Measurements from ENCODE around the gene CADM2. TPM values are rescaled to one million over a fixed set of nuclear protein-coding genes. Genes with fewer than 3 reads are reported as not detected.
"Not testable (repeated sequence)": the region's sequence is repeated elsewhere in the genome, so short reads cannot be mapped to it uniquely, and the experiment has no call there.

The CADM2 gene
- total RNA-seq, 1 experiment from 2014 or later = not detected

GRCh38 chr3:85077018-85077417 is 118.2 kb downstream of the CADM2 start:
- no peak for DNase-seq (ENCODE audit: low spot score)

- no peak for DNase-seq (ENCODE audit: low spot score)
Measured at GRCh38 chr3:85081191-85081906, 122.6 kb downstream of the CADM2 start.

- no peak for DNase-seq (ENCODE audit: low spot score)
Measured at GRCh38 chr3:85090495-85090894, 131.7 kb downstream of the CADM2 start.

- DNase-seq (ENCODE audit: low spot score) = no peak
Measured at GRCh38 chr3:85100316-85100715, 141.5 kb downstream of the CADM2 start.

- no peak for DNase-seq (ENCODE audit: low spot score)
Measured at GRCh38 chr3:85102781-85103180, 144.0 kb downstream of the CADM2 start.

GRCh38 chr3:85110393-85110792 is 151.6 kb downstream of the CADM2 start:
- no peak for DNase-seq (ENCODE audit: low spot score)

GRCh38 chr3:85120879-85121278 is 162.1 kb downstream of the CADM2 start:
- no peak for DNase-seq (ENCODE audit: low spot score)

GRCh38 chr3:85132864-85133263 is 174.1 kb downstream of the CADM2 start:
- DNase-seq (ENCODE audit: low spot score) = not testable (repeated sequence)

GRCh38 chr3:85133691-85134420 is 175.1 kb downstream of the CADM2 start:
- DNase-seq (ENCODE audit: low spot score) = not testable (repeated sequence)

GRCh38 chr3:85142626-85143025 is 183.8 kb downstream of the CADM2 start:
- no peak for DNase-seq (ENCODE audit: low spot score)

GRCh38 chr3:85148036-85148435 is 189.2 kb downstream of the CADM2 start:
- DNase-seq (ENCODE audit: low spot score) = no peak

GRCh38 chr3:85151555-85151954 is 192.8 kb downstream of the CADM2 start:
- DNase-seq (ENCODE audit: low spot score) = no peak

- not testable (repeated sequence) for DNase-seq (ENCODE audit: low spot score)
Measured at GRCh38 chr3:85153279-85153678, 194.5 kb downstream of the CADM2 start.

- DNase-seq (ENCODE audit: low spot score) = no peak
Measured at GRCh38 chr3:85159376-85159775, 200.6 kb downstream of the CADM2 start.

GRCh38 chr3:85161544-85161943 is 202.8 kb downstream of the CADM2 start:
- peak; percentile 14 for DNase-seq (ENCODE audit: low spot score)

- DNase-seq (ENCODE audit: low spot score) = no peak
Measured at GRCh38 chr3:85162905-85163304, 204.1 kb downstream of the CADM2 start.

GRCh38 chr3:85164436-85164835 is 205.6 kb downstream of the CADM2 start:
- DNase-seq (ENCODE audit: low spot score) = no peak

- DNase-seq (ENCODE audit: low spot score) = no peak
Measured at GRCh38 chr3:85167576-85167975, 208.8 kb downstream of the CADM2 start.

GRCh38 chr3:85170646-85171045 is 211.9 kb downstream of the CADM2 start:
- no peak for DNase-seq (ENCODE audit: low spot score)

GRCh38 chr3:85171976-85172375 is 213.2 kb downstream of the CADM2 start:
- DNase-seq (ENCODE audit: low spot score) = no peak

GRCh38 chr3:85176799-85177198 is 218.0 kb downstream of the CADM2 start:
- no peak for DNase-seq (ENCODE audit: low spot score)

- DNase-seq (ENCODE audit: low spot score) = no peak
Measured at GRCh38 chr3:85182975-85183752, 224.4 kb downstream of the CADM2 start.

- no peak for DNase-seq (ENCODE audit: low spot score)
Measured at GRCh38 chr3:85185495-85185894, 226.7 kb downstream of the CADM2 start.
